Transverse colon (tissue), 4 donors: ENCODE data around the gene RORC.

Source experiments
- POLR2A ChIP-seq: fragments of 450-650 bp; IDR thresholded peaks from one replicate; pipeline ENCODE4 v1.6.1; 2016; ENCODE audit warnings: antibody characterized with exemption, mild to moderate bottlenecking, moderate library complexity
- POLR2AphosphoS5 ChIP-seq, 3 donors: sonication (generic); formaldehyde crosslinking; IDR thresholded peaks; one replicate each; pipeline ENCODE4 v1.6.1; 2016; ENCODE audit warnings: antibody characterized with exemption in 3 of 3
- TF ChIP-seq, protein P1 (sequence below), 5 experiments: fragments of 200-600 bp in 3 of 5; fragments of 450-650 bp in 2 of 5; sonication (generic) in 3 of 5; IDR thresholded peaks; 1 replicate in 2 of 5; 2 replicates in 3 of 5; pipeline ENCODE4 v1.5.1; 2016 to 2017; ENCODE audit warnings: antibody characterized with exemption in 5 of 5, inconsistent platforms in 3 of 5, mild to moderate bottlenecking in 2 of 5, moderate library complexity in 1 of 5

DNA sequence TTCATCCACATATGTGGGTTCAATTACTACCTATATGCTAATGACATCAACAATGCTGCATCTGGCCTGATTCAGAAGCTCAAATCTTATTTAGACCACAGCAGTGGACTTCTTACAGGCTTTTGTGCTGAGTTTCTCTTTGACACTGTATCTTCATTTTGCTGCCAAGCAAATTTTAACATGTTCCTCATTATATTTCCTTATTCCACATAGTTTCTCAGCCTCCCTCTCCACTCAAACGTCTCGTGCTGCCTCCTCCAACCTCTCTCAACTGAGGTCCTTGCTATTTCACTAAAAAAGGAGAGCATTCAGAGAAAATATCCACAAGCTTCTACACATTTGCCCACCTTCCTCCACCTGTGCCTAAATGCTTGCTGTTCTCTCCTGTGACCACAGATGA is 47.8 kb downstream of the RORC start:
- TF ChIP-seq, protein P1, sequence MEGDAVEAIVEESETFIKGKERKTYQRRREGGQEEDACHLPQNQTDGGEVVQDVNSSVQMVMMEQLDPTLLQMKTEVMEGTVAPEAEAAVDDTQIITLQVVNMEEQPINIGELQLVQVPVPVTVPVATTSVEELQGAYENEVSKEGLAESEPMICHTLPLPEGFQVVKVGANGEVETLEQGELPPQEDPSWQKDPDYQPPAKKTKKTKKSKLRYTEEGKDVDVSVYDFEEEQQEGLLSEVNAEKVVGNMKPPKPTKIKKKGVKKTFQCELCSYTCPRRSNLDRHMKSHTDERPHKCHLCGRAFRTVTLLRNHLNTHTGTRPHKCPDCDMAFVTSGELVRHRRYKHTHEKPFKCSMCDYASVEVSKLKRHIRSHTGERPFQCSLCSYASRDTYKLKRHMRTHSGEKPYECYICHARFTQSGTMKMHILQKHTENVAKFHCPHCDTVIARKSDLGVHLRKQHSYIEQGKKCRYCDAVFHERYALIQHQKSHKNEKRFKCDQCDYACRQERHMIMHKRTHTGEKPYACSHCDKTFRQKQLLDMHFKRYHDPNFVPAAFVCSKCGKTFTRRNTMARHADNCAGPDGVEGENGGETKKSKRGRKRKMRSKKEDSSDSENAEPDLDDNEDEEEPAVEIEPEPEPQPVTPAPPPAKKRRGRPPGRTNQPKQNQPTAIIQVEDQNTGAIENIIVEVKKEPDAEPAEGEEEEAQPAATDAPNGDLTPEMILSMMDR (IDR thresholded peaks at IDR 0.05) = no peak
- no peak for TF ChIP-seq POLR2AphosphoS5 (IDR thresholded peaks at IDR 0.05)
- TF ChIP-seq POLR2A = no peak
